GM18499 (cell line): ENCODE data around the gene SRCAP.

ENCODE experiments used
- ATAC-seq: cut with Tn5 transposase; IDR thresholded peaks from one replicate; pipeline ENCODE4 v1.9.1; 2021; ENCODE audit warnings: moderate number of reproducible peaks; ENCODE audit not compliant: insufficient read depth, unreplicated experiment

The SRCAP gene

GRCh38 chr16:30728321-30728720 is 29.4 kb downstream of the SRCAP start:
- ATAC-seq: no peak

GRCh38 chr16:30728899-30729672 is 30.1 kb downstream of the SRCAP start:
- no peak for ATAC-seq

GRCh38 chr16:30731411-30731810 is 32.4 kb downstream of the SRCAP start:
- no peak for ATAC-seq

GRCh38 chr16:30736995-30737793 is 38.2 kb downstream of the SRCAP start:
- ATAC-seq: no peak

DNA sequence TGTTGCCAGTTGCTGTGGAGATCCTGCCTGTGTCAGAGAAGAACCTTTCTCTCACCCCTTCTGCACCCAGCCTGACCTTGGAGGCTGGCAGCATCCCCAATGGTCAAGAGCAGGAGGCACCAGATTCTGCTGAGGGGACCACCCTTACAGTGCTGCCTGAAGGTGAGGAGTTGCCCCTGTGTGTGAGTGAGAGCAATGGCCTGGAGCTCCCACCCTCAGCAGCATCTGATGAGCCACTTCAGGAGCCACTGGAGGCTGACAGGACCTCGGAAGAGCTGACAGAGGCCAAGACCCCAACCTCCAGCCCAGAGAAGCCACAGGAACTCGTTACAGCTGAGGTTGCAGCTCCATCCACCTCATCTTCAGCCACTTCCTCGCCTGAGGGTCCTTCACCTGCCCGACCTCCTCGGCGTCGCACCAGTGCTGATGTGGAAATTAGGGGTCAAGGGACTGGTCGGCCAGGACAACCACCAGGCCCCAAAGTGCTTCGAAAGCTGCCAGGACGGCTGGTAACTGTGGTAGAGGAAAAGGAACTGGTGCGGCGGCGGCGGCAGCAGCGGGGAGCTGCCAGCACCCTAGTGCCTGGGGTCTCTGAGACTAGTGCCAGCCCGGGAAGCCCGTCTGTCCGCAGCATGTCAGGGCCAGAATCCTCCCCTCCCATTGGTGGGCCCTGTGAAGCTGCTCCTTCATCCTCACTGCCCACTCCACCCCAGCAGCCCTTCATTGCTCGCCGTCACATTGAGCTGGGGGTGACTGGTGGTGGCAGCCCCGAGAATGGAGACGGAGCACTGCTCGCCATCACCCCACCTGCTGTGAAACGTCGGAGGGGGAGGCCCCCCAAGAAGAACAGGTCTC is 39.0 kb downstream of the SRCAP start:
- no peak for ATAC-seq

GRCh38 chr16:30738984-30739951 is 40.3 kb downstream of the SRCAP start:
- ATAC-seq: no peak

GRCh38 chr16:30740364-30741251 is 41.6 kb downstream of the SRCAP start:
- ATAC-seq: no peak

GRCh38 chr16:30741461-30741914 is 42.5 kb downstream of the SRCAP start:
- no peak for ATAC-seq

DNA sequence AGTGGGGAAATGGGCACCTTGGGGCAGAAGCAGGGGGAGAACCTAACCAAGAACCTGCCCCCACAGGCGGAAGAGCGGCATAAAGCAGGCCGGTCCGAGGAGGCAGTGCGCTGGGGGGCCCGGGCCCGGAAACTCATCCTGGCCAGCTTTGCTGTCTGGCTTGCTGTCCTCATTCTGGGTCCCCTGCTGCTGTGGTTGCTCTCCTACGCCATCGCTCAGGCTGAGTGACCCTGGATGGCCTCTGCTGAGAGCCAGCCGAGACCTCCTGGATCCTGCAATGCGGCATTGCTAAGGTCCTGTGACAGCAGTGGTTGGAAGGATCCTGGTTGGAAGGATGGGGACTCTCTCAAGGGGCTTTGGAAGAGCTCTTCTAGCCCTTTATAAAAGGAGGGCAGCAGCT is 44.7 kb downstream of the SRCAP start:
- no peak for ATAC-seq

- ATAC-seq: no peak
Observed at GRCh38 chr16:30744183-30744582, 45.2 kb downstream of the SRCAP start.

GRCh38 chr16:30745082-30745481 is 46.1 kb downstream of the SRCAP start:
- ATAC-seq: no peak

DNA sequence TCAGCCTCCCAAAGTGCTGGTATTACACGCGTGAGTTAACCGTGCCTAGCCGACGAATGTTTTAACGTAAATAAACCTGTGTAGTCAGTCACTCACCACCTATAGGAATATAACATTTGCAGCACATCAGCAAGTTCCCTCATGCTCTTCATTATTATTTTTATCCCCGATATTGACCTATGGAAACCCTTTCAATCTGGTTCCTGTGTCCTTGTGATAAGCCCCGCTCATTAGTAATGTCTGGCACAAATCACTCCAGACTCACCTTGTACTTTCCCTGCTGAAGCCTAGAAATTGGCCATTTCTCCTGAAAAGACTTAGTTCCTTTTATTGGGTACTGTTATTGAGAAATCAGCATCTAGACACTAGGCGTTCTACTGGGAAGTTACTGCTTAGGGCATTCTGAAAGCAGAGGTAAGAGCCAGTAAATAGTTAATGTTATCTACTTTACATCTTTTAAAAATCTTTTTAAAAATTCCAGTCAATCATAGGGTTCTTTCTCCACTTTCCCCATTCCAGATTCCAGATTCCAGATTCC is 47.7 kb downstream of the SRCAP start:
- no peak for ATAC-seq

GRCh38 chr16:30747331-30747730 is 48.4 kb downstream of the SRCAP start:
- no peak for ATAC-seq

GRCh38 chr16:30747799-30748633 is 49.0 kb downstream of the SRCAP start, which contains the start of gene PHKG2:
PHKG2 (plus strand) TSS chr16:30748425; CDS start chr16:30748821, 396 bp downstream.
- peak; percentile 91 for ATAC-seq

DNA sequence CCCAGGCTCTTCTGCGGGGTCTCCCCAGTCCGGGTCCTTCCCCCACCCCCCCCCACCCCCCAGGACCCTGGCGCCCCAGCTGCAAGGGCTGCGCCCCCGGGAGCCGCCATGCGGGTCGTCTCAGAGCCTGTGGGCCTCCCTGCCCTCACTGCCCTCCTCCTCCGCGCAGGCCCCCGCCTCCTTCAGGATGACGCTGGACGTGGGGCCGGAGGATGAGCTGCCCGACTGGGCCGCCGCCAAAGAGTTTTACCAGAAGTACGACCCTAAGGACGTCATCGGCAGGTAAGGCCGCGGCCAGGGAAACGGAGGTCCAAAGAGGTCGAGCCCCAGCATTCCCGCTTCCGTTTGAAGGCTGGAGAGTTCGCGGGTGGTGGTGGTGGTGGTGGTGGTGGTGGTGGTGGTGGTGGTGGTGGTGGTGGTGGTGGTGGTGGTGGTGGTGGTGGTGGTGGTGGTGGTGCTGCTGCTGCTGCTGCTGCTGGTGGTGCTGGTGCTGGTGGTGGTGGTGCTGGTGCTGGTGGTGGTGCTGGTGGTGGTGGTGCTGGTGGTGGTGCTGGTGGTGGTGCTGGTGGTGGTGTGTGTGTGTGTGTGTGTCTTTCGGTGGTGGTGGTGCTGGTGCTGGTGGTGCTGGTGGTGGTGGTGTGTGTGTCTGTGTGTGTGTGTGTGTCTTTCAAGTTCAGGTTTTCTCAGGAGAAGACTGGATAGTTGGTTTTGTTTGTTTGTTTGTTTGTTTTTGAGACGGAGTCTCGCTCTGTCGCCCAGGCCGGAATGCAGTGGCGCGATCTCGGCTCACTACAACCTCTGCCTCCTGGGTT is 49.9 kb downstream of the SRCAP start:
- ATAC-seq: no peak

DNA sequence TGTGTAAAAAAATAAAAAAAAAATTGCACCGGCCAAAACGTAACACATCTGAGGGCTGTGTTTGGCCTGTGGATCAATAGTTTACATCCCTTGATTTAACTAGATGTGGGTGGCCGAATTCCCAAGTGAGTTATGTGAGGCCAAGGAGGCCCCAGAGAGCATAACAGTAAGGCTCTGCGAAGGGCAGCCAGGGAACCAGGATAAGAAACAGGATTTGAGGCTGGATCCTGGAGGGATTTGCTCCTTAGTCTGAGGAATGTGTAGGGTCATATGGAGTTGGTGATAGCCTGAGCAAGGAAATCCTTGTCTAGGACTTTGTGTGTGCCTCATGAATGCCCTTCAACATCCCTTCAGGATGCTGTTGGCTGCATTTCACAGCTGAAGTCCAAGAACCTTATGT is 51.2 kb downstream of the SRCAP start:
- no peak for ATAC-seq
